Activated CD4-positive, CD25-positive, alpha-beta regulatory T cell (primary cell): Measurements from ENCODE around the gene KCNAB2.

Experiments
- DNase-seq, 4 experiments: peaks; one replicate each; lab custom pipeline; 2025; lab: John Stamatoyannopoulos, UW

KCNAB2 gene

GRCh38 chr1:6030547-6031261 lies 15.0 kb upstream of the KCNAB2 start:
- DNase-seq, result no peak

- DNase-seq, result no peak
Measured at GRCh38 chr1:6033124-6033523, 12.6 kb upstream of the KCNAB2 start.

GRCh38 chr1:6033986-6034749 lies 11.5 kb upstream of the KCNAB2 start:
- DNase-seq, result peak in 1 of 4 experiments; percentile 29

GRCh38 chr1:6034750-6035096 lies 11.0 kb upstream of the KCNAB2 start:
- no peak for DNase-seq

GRCh38 chr1:6035303-6035702 lies 10.4 kb upstream of the KCNAB2 start:
- no peak for DNase-seq

DNA sequence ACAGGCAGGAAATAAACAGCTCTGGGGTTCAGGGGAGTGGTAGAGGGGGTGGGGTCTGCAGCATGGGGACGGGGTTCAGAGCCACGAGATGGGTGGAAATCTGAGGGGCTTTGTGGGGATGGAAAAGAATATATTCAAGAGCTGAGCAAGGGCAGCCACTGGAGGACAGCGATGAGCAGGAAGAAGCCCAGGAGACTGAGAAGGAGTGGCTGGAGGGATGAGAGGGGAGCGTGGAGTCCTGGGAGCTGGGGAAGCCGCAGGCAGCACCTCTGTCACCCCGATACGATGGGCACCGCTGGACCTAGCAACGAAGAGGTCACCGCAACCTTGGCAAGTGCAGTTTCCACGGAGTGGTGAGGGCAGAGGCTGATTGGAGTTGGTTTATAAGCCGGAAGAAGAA lies 10.0 kb upstream of the KCNAB2 start:
- DNase-seq, result no peak

DNA sequence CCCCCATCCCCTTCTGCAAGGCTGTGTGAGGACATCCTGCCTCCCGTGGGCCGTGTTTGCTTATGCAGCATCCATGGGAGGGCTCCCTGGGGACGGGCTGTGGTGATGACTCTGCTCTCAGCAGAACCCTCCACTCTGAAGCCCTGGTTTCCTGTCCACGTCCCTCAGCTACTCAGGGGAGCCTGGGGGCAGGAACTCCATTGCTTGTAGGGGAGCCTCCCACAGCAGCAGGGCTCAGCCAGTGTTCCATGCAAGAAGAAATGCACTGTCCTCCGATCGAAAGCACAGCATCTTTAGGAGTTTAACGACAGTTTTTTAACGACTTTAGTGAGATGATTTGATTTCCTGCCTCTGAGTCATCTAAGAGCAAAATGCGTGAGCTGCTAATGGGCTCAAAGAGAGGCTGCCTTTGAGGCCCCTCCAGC lies 8.3 kb upstream of the KCNAB2 start:
- DNase-seq, result no peak

GRCh38 chr1:6038603-6039002 lies 7.1 kb upstream of the KCNAB2 start:
- no peak for DNase-seq

DNA sequence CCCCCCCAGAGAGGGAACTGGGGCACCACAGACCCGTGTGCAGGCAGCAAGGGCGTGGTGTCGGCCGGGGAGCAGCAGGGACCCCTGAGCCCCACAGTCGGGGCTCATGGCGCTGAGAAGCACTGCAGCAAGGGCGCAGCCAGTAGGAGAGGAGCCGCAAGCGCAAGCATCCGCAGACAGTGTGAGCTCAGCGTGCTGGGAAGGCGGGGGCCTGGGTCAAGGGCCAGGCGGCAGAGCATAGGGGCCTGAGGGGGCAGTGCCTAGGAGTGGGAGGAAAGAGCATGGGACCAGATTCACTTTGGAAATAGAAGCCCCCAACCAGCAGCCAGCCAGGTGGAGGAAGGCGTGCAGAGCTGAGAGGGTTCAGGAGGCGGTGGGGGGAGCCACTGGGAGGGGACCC lies 6.7 kb upstream of the KCNAB2 start:
- no peak for DNase-seq

DNA sequence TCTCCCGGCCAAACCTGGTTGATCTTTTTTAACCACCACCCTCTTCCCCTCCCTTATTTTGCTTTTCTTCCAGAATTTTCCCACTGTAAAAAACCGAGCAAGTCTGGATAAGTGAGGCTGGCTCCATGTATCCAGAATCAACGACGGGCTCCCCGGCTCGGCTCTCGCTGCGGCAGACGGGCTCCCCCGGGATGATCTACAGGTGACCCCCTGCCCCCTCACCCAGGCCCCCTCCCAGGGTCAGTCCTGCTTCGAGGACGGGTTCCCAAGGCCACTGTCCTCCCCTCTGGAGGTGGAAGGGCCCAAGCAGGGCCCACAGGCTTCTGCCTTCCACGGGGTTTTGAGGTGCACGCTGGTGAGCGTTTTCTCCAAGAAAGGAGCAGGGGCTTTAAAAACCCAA lies 5.2 kb upstream of the KCNAB2 start:
- no peak for DNase-seq

- no peak for DNase-seq
Measured at GRCh38 chr1:6040861-6041415, 4.8 kb upstream of the KCNAB2 start.

DNA sequence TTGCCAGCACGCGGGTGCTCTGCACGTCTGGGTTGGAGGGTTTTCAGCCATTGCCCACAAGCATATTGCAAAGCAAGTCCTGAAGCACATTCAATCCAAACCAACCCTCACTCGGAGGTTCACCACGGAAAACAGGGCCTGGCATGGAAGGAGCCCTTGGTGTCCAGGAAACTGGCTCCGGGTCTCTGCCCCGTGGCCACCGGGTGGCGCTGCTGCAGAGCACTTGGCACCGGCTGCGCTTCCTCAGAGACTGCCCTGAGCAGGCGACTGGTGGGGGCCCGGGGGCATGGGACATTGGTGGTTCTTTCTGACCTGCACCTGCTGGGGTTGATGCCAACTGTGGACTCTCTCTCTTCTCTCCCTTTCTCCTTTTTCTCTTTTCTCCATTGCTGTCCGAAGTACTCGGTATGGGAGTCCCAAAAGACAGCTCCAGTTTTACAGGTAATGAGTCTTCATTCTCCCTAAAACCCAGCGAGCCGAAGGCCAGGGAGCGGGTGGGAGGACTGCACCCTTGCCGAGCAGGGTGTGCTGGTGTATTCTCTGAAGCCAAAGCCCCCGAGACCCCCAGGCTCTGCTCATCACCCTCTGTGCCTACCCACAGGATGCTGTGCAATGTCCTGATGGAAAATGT lies 4.1 kb upstream of the KCNAB2 start:
- no peak for DNase-seq

DNA sequence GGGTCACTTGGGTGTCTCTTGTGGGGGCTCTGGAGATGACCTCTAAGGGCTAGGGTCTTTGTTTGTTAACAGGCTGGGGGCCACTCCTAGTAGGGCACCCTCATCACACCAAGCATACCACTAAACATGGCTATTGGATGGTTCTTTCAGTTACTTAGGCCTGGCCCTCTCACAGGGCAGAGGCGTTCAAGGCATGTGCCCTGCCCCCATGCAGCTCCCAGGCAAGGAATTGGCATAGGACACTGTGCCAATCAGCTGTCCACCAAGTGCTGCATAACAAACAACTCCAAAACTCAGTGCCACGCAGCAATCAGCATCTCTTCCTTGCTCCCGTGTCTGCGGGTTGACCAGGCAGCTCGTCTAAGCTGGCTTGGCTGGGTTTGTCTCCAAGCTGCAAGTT lies 2.1 kb upstream of the KCNAB2 start:
- no peak for DNase-seq

- DNase-seq, result no peak
Measured at GRCh38 chr1:6044481-6045109, 1.1 kb upstream of the KCNAB2 start.

GRCh38 chr1:6045110-6045502 lies 582 bp upstream of the KCNAB2 start:
- no peak for DNase-seq

DNA sequence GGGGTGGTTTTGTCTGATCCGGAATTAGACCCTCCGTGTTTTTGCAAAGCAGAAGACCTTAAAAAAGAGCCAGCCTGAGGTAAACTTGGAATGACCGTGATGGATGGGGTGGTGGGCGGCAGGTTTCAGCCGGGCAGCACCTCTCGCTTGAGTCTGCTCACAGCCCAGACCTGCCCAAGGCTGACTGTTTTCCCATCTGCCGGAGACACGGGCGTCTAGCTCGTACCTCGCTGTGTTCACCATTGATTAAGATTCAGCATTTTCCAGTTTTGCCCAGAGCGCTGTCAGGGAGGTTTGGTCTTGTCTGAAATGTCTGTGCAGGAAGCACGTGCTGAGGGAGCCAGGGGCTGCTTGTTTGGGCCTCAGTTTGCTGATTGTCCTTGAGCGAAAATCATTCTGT lies 591 bp downstream of the KCNAB2 start:
- no peak for DNase-seq

GRCh38 chr1:6048179-6048867 lies 2.6 kb downstream of the KCNAB2 start:
- no peak for DNase-seq

- DNase-seq, result no peak
Measured at GRCh38 chr1:6049419-6049818, 3.7 kb downstream of the KCNAB2 start.

- DNase-seq, result no peak
Measured at GRCh38 chr1:6051423-6051822, 5.7 kb downstream of the KCNAB2 start.

- peak in 3 of 4 experiments; percentile 8 to 16 (median 10) for DNase-seq
Measured at GRCh38 chr1:6052543-6053205, 7.0 kb downstream of the KCNAB2 start.

GRCh38 chr1:6053206-6053546 lies 7.5 kb downstream of the KCNAB2 start:
- no peak for DNase-seq
